ENCODE measurements around the gene CDCP2.
A peak's percentile ranks its signal among the peaks of the same experiment; 100 is the strongest.

Gene CDCP2

DNA sequence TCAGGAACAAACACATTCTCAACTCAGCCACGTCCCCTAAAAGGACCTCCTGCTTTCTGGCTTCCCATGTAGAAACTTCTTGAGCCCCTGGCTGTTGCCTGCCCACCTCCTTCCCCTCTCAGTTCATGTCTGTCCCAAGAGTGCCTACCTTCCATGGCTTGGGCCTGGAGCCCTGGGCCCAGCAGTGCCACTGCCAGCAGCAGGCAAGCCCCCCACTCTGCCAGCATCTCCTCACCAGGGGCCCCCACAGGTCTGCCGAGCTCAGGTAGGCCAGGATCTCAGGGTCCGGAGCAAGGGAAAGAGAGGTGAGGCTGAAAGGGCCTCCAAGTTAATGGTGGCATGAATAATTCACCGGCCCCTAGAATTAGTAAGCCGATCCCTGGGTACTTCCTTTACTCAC is at the start of gene CDCP2:
TSS of gene CDCP2 (minus strand) at position 305 of the 400 bp plus-strand sequence. CDS start at position 227, 78 bp downstream.
- peaks cover 9% of the 10 kb centered on the region for H3K4me1 ChIP-seq (ENCODE audit: insufficient read depth, insufficient read length)
- H3K36me3 ChIP-seq (ENCODE audit: insufficient read depth, insufficient read length, low read length) = no peaks in the 10 kb centered on the region
- TF ChIP-seq SUZ12 (IDR thresholded peaks at IDR 0.05; ENCODE audit: extremely low read depth, insufficient read depth, insufficient read length) = no peak
- no peak for TF ChIP-seq YY1 (IDR thresholded peaks at IDR 0.05; ENCODE audit: insufficient read depth, insufficient read length)
- no peak for TF ChIP-seq ZNF274 (IDR thresholded peaks at IDR 0.05; ENCODE audit: low read depth, low read length)
- no peak for DNase-seq (ENCODE audit: low read depth, low spot score)
- H3K27me3 ChIP-seq (ENCODE audit: insufficient read depth, insufficient read length) = no peaks in the 10 kb centered on the region
- H3K9me3 ChIP-seq (ENCODE audit: insufficient read depth, low read length) = no peaks in the 10 kb centered on the region
- H3K9ac ChIP-seq (ENCODE audit: insufficient read length, low read depth) = peak within 1 kb of the TSS; percentile 7
- H3K4me3 ChIP-seq (ENCODE audit: insufficient read length, low read depth) = no peak within 1 kb of the TSS

DNA sequence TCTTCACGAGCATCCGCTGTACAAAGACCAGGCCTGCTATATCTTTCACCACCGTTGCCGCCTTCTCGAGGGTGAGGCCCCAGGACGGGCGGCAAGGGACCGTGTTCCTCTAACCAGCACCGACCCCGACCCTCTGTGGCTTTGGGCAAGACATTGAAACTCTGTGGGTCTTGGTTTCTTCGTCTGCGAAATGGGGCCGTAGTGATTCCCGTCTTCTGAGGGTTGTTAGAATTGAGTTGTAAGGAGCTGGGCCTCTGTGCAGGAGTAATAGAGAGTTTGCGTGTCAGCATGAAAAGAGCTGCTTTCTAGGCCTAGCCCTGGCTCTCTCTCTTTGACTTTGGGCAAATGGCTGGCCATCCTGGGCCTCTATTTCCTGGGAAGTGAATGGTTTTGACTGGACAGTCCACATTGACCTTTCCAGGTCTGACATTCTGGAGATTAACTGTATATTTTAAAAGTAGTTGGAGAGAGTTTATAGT is 47.8 kb upstream of the CDCP2 start:
- H3K9me3 ChIP-seq (ENCODE audit: insufficient read depth, low read length) = no peaks in the 10 kb centered on the region
- H3K4me1 ChIP-seq (ENCODE audit: insufficient read depth, insufficient read length) = peaks cover 2% of the 10 kb centered on the region
- no peaks in the 10 kb centered on the region for H3K27me3 ChIP-seq (ENCODE audit: insufficient read depth, insufficient read length)
- peaks cover 56% of the 10 kb centered on the region for H3K36me3 ChIP-seq (ENCODE audit: insufficient read depth, insufficient read length, low read length)
- DNase-seq (ENCODE audit: low read depth, low spot score) = no peak
- peak overlapping the region; percentile 99 for H3K9ac ChIP-seq (ENCODE audit: insufficient read length, low read depth)
- peak overlapping the region; percentile 99 for H3K4me3 ChIP-seq (ENCODE audit: insufficient read length, low read depth)
- no peak for TF ChIP-seq ZNF274 (IDR thresholded peaks at IDR 0.05; ENCODE audit: low read depth, low read length)
- no peak for TF ChIP-seq YY1 (IDR thresholded peaks at IDR 0.05; ENCODE audit: insufficient read depth, insufficient read length)

DNA sequence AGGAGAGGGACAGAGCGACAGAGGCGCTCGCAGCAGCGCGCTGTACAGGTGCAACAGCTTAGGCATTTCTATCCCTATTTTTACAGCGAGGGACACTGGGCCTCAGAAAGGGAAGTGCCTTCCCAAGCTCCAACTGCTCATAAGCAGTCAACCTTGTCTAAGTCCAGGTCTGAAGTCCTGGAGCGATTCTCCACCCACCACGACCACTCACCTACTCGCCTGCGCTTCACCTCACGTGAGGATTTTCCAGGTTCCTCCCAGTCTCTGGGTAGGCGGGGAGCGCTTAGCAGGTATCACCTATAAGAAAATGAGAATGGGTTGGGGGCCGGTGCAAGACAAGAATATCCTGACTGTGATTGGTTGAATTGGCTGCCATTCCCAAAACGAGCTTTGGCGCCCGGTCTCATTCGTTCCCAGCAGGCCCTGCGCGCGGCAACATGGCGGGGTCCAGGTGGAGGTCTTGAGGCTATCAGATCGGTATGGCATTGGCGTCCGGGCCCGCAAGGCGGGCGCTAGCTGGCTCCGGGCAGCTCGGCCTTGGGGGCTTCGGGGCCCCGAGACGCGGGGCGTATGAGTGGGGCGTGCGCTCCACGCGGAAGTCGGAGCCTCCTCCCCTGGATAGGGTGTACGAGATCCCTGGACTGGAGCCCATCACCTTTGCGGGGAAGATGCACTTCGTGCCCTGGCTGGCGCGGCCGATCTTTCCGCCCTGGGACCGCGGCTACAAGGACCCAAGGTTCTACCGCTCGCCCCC is 47.1 kb upstream of the CDCP2 start, which contains the start of the genes CYB5RL and MRPL37:
TSS of gene CYB5RL (minus strand) at position 266 of the 754 bp plus-strand sequence. CDS start 4,414 bp downstream, outside the sequence.
TSS of gene MRPL37 (plus strand) at position 403 of the 754 bp plus-strand sequence. CDS start at position 480, 77 bp downstream.
- TF ChIP-seq SUZ12 (IDR thresholded peaks at IDR 0.05; ENCODE audit: extremely low read depth, insufficient read depth, insufficient read length) (no peak), YY1 (IDR thresholded peaks at IDR 0.05; ENCODE audit: insufficient read depth, insufficient read length) (peak; percentile 89), ZNF274 (IDR thresholded peaks at IDR 0.05; ENCODE audit: low read depth, low read length) (no peak)
- Histone ChIP-seq H3K36me3 (ENCODE audit: insufficient read depth, insufficient read length, low read length) (peaks cover 56% of the 10 kb centered on the region), H3K4me1 (ENCODE audit: insufficient read depth, insufficient read length) (peaks cover 2% of the 10 kb centered on the region)

DNA sequence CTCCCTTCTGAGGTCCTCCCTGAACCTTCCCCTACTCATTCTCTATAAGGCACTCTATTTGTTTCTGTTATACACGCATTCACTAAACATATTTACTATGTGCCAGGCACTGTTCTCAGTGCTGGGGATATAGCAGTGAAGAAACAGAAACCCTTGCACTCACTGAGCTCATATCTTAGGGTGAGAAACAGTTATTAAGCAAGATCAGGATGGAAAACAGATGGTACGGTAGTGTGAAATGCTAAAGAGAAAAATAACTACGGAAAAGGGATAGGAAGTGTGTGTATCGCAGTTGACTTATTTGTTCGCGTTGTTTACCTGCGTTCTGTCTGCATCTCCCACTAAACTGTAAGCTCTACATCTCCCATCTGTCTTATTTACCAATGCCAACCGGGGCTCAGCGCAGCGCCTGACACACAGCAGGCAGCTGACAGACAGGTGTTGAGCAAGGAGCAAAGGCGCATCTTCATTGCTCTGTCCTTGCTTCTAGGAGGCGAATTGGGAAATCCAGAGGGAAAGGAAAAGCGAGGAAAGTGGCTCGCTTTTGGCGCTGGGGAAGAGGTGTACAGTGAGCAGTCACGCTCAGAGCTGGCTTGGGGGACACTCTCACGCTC is 46.5 kb upstream of the CDCP2 start:
- peaks cover 56% of the 10 kb centered on the region for H3K36me3 ChIP-seq (ENCODE audit: insufficient read depth, insufficient read length, low read length)
- H3K4me3 ChIP-seq (ENCODE audit: insufficient read length, low read depth) = peak overlapping the region; percentile 99
- peaks cover 2% of the 10 kb centered on the region for H3K4me1 ChIP-seq (ENCODE audit: insufficient read depth, insufficient read length)
- H3K9me3 ChIP-seq (ENCODE audit: insufficient read depth, low read length) = no peaks in the 10 kb centered on the region
- no peaks in the 10 kb centered on the region for H3K27me3 ChIP-seq (ENCODE audit: insufficient read depth, insufficient read length)
- TF ChIP-seq SUZ12 (IDR thresholded peaks at IDR 0.05; ENCODE audit: extremely low read depth, insufficient read depth, insufficient read length) = no peak
- TF ChIP-seq ZNF274 (IDR thresholded peaks at IDR 0.05; ENCODE audit: low read depth, low read length) = no peak
- TF ChIP-seq YY1 (IDR thresholded peaks at IDR 0.05; ENCODE audit: insufficient read depth, insufficient read length) = no peak
- peak overlapping the region; percentile 89 for H3K9ac ChIP-seq (ENCODE audit: insufficient read length, low read depth)
- DNase-seq (ENCODE audit: low read depth, low spot score) = no peak

More for the DNA sequence above, 47.1 kb upstream of the CDCP2 start, which contains the start of the genes CYB5RL and MRPL37:
- Histone ChIP-seq H3K9ac (ENCODE audit: insufficient read length, low read depth) (peak within 1 kb of the TSS; percentile 99), H3K27me3 (ENCODE audit: insufficient read depth, insufficient read length) (no peaks in the 10 kb centered on the region), H3K9me3 (ENCODE audit: insufficient read depth, low read length) (no peaks in the 10 kb centered on the region), H3K4me3 (ENCODE audit: insufficient read length, low read depth) (peak within 1 kb of the TSS; percentile 99)
- peak; percentile 99 for DNase-seq (ENCODE audit: low read depth, low spot score)

DNA sequence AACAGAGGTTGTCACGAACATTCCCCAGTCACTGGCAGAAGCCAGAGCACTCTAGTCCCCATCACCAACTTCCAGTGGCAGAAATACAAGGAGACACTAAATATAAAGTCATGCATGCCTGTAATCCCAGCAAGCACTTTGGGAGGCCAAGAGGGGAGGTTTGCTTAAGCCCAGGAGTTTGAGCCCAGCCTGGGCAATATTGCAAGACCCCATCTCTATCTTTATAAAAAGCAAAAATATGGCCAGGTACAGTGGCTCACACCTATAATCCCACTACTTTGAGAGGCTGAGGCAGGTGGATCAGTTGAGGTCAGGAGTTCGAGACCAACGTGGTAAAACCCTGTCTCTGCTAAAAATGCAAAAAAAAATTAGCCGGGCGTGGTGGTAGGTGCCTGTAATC is 40.7 kb upstream of the CDCP2 start:
- peaks cover 56% of the 10 kb centered on the region for H3K36me3 ChIP-seq (ENCODE audit: insufficient read depth, insufficient read length, low read length)
- no peaks in the 10 kb centered on the region for H3K27me3 ChIP-seq (ENCODE audit: insufficient read depth, insufficient read length)
- no peak for TF ChIP-seq YY1 (IDR thresholded peaks at IDR 0.05; ENCODE audit: insufficient read depth, insufficient read length)
- TF ChIP-seq ZNF274 (IDR thresholded peaks at IDR 0.05; ENCODE audit: low read depth, low read length) = no peak
- TF ChIP-seq SUZ12 (IDR thresholded peaks at IDR 0.05; ENCODE audit: extremely low read depth, insufficient read depth, insufficient read length) = no peak
- no peaks in the 10 kb centered on the region for H3K9me3 ChIP-seq (ENCODE audit: insufficient read depth, low read length)
- no peak overlapping the region for H3K9ac ChIP-seq (ENCODE audit: insufficient read length, low read depth)
- no peaks in the 10 kb centered on the region for H3K4me1 ChIP-seq (ENCODE audit: insufficient read depth, insufficient read length)
- H3K4me3 ChIP-seq (ENCODE audit: insufficient read length, low read depth) = no peak overlapping the region
- no peak for DNase-seq (ENCODE audit: low read depth, low spot score)

DNA sequence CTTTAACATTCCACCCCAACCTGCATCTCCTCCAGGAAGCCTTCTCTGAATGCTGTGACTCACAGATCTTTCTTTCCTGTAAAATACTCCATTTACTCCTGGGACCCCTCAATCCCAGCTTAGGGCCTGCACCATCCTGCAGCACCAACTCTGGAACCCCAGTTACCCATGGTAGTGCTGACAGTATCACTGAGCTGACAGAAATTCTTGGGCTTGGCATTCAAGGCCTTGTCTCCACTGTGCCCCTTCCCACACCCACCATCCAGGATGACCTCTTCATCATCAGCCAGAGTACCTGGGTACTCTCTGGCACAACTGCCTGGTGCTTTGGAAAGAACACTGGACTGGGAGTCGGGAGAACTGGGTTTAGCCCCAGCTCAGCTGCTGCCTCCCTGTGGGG is 38.7 kb upstream of the CDCP2 start:
- Histone ChIP-seq H3K4me3 (ENCODE audit: insufficient read length, low read depth) (no peak overlapping the region), H3K36me3 (ENCODE audit: insufficient read depth, insufficient read length, low read length) (peaks cover 67% of the 10 kb centered on the region), H3K9me3 (ENCODE audit: insufficient read depth, low read length) (no peaks in the 10 kb centered on the region), H3K27me3 (ENCODE audit: insufficient read depth, insufficient read length) (no peaks in the 10 kb centered on the region), H3K9ac (ENCODE audit: insufficient read length, low read depth) (no peak overlapping the region), H3K4me1 (ENCODE audit: insufficient read depth, insufficient read length) (no peaks in the 10 kb centered on the region)
- TF ChIP-seq YY1 (IDR thresholded peaks at IDR 0.05; ENCODE audit: insufficient read depth, insufficient read length) (no peak), SUZ12 (IDR thresholded peaks at IDR 0.05; ENCODE audit: extremely low read depth, insufficient read depth, insufficient read length) (no peak), ZNF274 (IDR thresholded peaks at IDR 0.05; ENCODE audit: low read depth, low read length) (no peak)
- no peak for DNase-seq (ENCODE audit: low read depth, low spot score)

DNA sequence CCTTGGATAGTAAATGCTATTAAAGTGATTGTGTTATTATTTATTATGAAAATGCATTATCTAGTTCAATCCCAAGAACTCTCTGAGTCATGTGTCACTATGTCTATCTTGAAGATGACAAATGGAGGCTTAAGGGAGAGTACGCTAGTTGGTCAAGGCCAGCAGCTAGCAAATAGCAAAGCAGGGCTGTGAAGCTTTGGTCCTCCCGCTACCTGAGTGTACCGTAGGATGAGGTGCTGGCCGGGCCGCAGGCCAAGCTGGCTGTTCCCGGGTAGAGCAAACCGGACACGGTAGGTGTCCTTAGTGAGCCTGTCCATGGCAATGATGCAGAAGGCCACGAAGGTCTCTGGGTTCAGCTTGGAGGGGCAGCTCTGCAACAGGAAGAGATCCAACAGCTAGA is 37.7 kb upstream of the CDCP2 start:
- TF ChIP-seq YY1 (IDR thresholded peaks at IDR 0.05; ENCODE audit: insufficient read depth, insufficient read length) (no peak), SUZ12 (IDR thresholded peaks at IDR 0.05; ENCODE audit: extremely low read depth, insufficient read depth, insufficient read length) (no peak), ZNF274 (IDR thresholded peaks at IDR 0.05; ENCODE audit: low read depth, low read length) (no peak)
- no peaks in the 10 kb centered on the region for H3K9me3 ChIP-seq (ENCODE audit: insufficient read depth, low read length)
- H3K36me3 ChIP-seq (ENCODE audit: insufficient read depth, insufficient read length, low read length) = peaks cover 61% of the 10 kb centered on the region
- H3K4me1 ChIP-seq (ENCODE audit: insufficient read depth, insufficient read length) = no peaks in the 10 kb centered on the region
- no peak for DNase-seq (ENCODE audit: low read depth, low spot score)
- H3K4me3 ChIP-seq (ENCODE audit: insufficient read length, low read depth) = no peak overlapping the region
- no peak overlapping the region for H3K9ac ChIP-seq (ENCODE audit: insufficient read length, low read depth)
- no peaks in the 10 kb centered on the region for H3K27me3 ChIP-seq (ENCODE audit: insufficient read depth, insufficient read length)

Measured in NT2/D1 (cell line).